Esophagus muscularis mucosa (tissue), 3 donors: Measurements from ENCODE around the gene SASH1.

Experiments used
- CTCF ChIP-seq, 3 experiments: fragments of 200-600 bp in 2 of 3; fragments of 450-650 bp in 1 of 3; sonication (generic) in 2 of 3; IDR thresholded peaks; one replicate each; pipeline ENCODE4 v1.5.1; 2017 to 2019; ENCODE audit warnings: antibody characterized with exemption in 3 of 3, mild to moderate bottlenecking in 2 of 3, moderate library complexity in 1 of 3
- POLR2AphosphoS5 ChIP-seq, 2 donors: sonication (generic); formaldehyde crosslinking; IDR thresholded peaks; one replicate each; pipeline ENCODE4 v1.6.1; 2017; ENCODE audit warnings: antibody characterized with exemption in 2 of 2

GRCh38 chr6:148307405-148307804, 35.2 kb upstream of the SASH1 start:
- no peak for TF ChIP-seq CTCF (IDR thresholded peaks at IDR 0.05)
- TF ChIP-seq POLR2AphosphoS5 (IDR thresholded peaks at IDR 0.05) = no peak
